ENCODE measurements around the gene IRF2BP1. TPM values are rescaled to one million over a fixed set of nuclear protein-coding genes. Genes with fewer than 3 reads are reported as not detected.

IRF2BP1 gene
- total RNA-seq, 2 experiments from 2014 or later: 14.2 to 14.7 TPM

- DNase-seq: no peak
- ChIA-PET CTCF (interaction anchor here (0.7 kb wide), 1 partner anchor 23 kb away, joined by 5 read pairs; no protein-coding TSS in a partner anchor), POLR2A (no interaction called here)
- no peak overlapping the region for H3K4me3 Mint-ChIP-seq
- no peak overlapping the region for H3K27ac Mint-ChIP-seq
- H3K9me3 Mint-ChIP-seq: no peaks in the 10 kb centered on the region
- H3K27me3 Mint-ChIP-seq: peaks cover 18% of the 10 kb centered on the region
- H3K4me1 Mint-ChIP-seq (ENCODE audit: low read depth): peaks cover 3% of the 10 kb centered on the region
- H3K36me3 Mint-ChIP-seq: no peaks in the 10 kb centered on the region
- intact Hi-C loops (cut with micrococcal nuclease): no loop called here
These were observed 32.8 kb upstream of the IRF2BP1 start for GRCh38 chr19:45918721-45919120.

GRCh38 chr19:45917421-45918091, 31.6 kb upstream of the IRF2BP1 start:
- Mint-ChIP-seq H3K27ac (no peak overlapping the region), H3K27me3 (peaks cover 24% of the 10 kb centered on the region), H3K4me3 (no peak overlapping the region), H3K4me1 (ENCODE audit: low read depth) (peaks cover 3% of the 10 kb centered on the region), H3K9me3 (no peaks in the 10 kb centered on the region), H3K36me3 (no peaks in the 10 kb centered on the region)
- ChIA-PET POLR2A (interaction anchor here (1.1 kb wide), 1 partner anchor 15 kb away, joined by 3 read pairs; the partner anchor contains the start of gene MYPOP), CTCF (interaction anchor here (1.1 kb wide), 1 partner anchor 14 kb away, joined by 4 read pairs; the partner anchor contains the start of gene MYPOP)
- DNase-seq: no peak
- intact Hi-C loops (cut with micrococcal nuclease): no loop called here

- Mint-ChIP-seq H3K4me1 (ENCODE audit: low read depth) (peaks cover 3% of the 10 kb centered on the region), H3K9me3 (no peaks in the 10 kb centered on the region), H3K27ac (no peak within 1 kb of the TSS), H3K36me3 (no peaks in the 10 kb centered on the region), H3K4me3 (no peak within 1 kb of the TSS), H3K27me3 (peaks cover 28% of the 10 kb centered on the region)
- ChIA-PET CTCF (no interaction called here), POLR2A (no interaction called here)
- DNase-seq: peak; percentile 14
- intact Hi-C loops (cut with micrococcal nuclease): no loop called here
These were observed 28.2 kb upstream of the IRF2BP1 start, which contains the start of gene NANOS2 for GRCh38 chr19:45913874-45914830. Gene NANOS2 (minus strand): TSS chr19:45914778. CDS start chr19:45914693, 85 bp downstream.

- POLR2A ChIA-PET: no interaction called here
- Mint-ChIP-seq H3K9me3 (no peaks in the 10 kb centered on the region), H3K4me3 (no peak overlapping the region), H3K27me3 (peaks cover 26% of the 10 kb centered on the region), H3K27ac (no peak overlapping the region), H3K36me3 (no peaks in the 10 kb centered on the region), H3K4me1 (ENCODE audit: low read depth) (no peaks in the 10 kb centered on the region)
- CTCF ChIA-PET: no interaction called here
- no peak for DNase-seq
- intact Hi-C loops (cut with micrococcal nuclease): no loop called here
These were observed 25.4 kb upstream of the IRF2BP1 start for GRCh38 chr19:45911291-45911690.

GRCh38 chr19:45908956-45909355, 23.0 kb upstream of the IRF2BP1 start:
- intact Hi-C loops (cut with micrococcal nuclease): no loop called here
- H3K4me3 Mint-ChIP-seq: no peak overlapping the region
- H3K27me3 Mint-ChIP-seq: peaks cover 23% of the 10 kb centered on the region
- ChIA-PET CTCF (interaction anchor here (0.9 kb wide), 1 partner anchor 371 kb away, joined by 3 read pairs; no protein-coding TSS in a partner anchor), POLR2A (no interaction called here)
- no peak overlapping the region for H3K27ac Mint-ChIP-seq
- no peak for DNase-seq
- H3K4me1 Mint-ChIP-seq (ENCODE audit: low read depth): no peaks in the 10 kb centered on the region
- no peaks in the 10 kb centered on the region for H3K9me3 Mint-ChIP-seq
- no peaks in the 10 kb centered on the region for H3K36me3 Mint-ChIP-seq

- intact Hi-C loops (cut with micrococcal nuclease): no loop called here
- CTCF ChIA-PET: interaction anchor here (0.7 to 1.0 kb wide), 2 partner anchors 122 to 173 kb away, joined by 3 read pairs; no protein-coding TSS in a partner anchor
- H3K36me3 Mint-ChIP-seq: no peaks in the 10 kb centered on the region
- POLR2A ChIA-PET: no interaction called here
- H3K4me3 Mint-ChIP-seq: no peak overlapping the region
- H3K9me3 Mint-ChIP-seq: no peaks in the 10 kb centered on the region
- H3K27me3 Mint-ChIP-seq: peaks cover 9% of the 10 kb centered on the region
- H3K4me1 Mint-ChIP-seq (ENCODE audit: low read depth): no peaks in the 10 kb centered on the region
- no peak for DNase-seq
- H3K27ac Mint-ChIP-seq: no peak overlapping the region
These were observed 20.3 kb upstream of the IRF2BP1 start for GRCh38 chr19:45906221-45906620.

GRCh38 chr19:45905011-45905410, 19.1 kb upstream of the IRF2BP1 start:
- H3K4me1 Mint-ChIP-seq (ENCODE audit: low read depth): peaks cover 7% of the 10 kb centered on the region
- ChIA-PET POLR2A (no interaction called here), CTCF (interaction anchor here (1.0 kb wide), 1 partner anchor 124 kb away, joined by 3 read pairs; no protein-coding TSS in a partner anchor)
- H3K27ac Mint-ChIP-seq: no peak overlapping the region
- no peaks in the 10 kb centered on the region for H3K9me3 Mint-ChIP-seq
- intact Hi-C loops (cut with micrococcal nuclease): no loop called here
- no peak overlapping the region for H3K4me3 Mint-ChIP-seq
- no peak for DNase-seq
- peaks cover 3% of the 10 kb centered on the region for H3K27me3 Mint-ChIP-seq
- peaks cover 4% of the 10 kb centered on the region for H3K36me3 Mint-ChIP-seq

- Mint-ChIP-seq H3K4me1 (ENCODE audit: low read depth) (peaks cover 7% of the 10 kb centered on the region), H3K9me3 (no peaks in the 10 kb centered on the region), H3K27ac (peak overlapping the region; percentile 80), H3K4me3 (peak overlapping the region; percentile 93), H3K27me3 (no peaks in the 10 kb centered on the region), H3K36me3 (peaks cover 10% of the 10 kb centered on the region)
- CTCF ChIA-PET: interaction anchor here (0.7 to 3.7 kb wide), 14 partner anchors 10 to 365 kb away, joined by 3 to 28 read pairs (median 6); partner anchors contain the start of genes FOXA3, IRF2BP1, SIX5 and SYMPK
- intact Hi-C loops (cut with micrococcal nuclease): loop anchor here (1.0 to 2.0 kb wide), 4 partner anchors 17 to 92 kb away; partner anchors contain the start of genes CCDC61, IRF2BP1 and SYMPK
- DNase-seq: peak; percentile 100
- POLR2A ChIA-PET: interaction anchor here (0.6 to 3.7 kb wide), 8 partner anchors 15 to 186 kb away, joined by 3 to 25 read pairs (median 3); partner anchors contain the start of genes CCDC61, FOXA3, IRF2BP1 and SYMPK
These were observed 17.0 kb upstream of the IRF2BP1 start for GRCh38 chr19:45902651-45903625.

GRCh38 chr19:45901912-45902650, 16.1 kb upstream of the IRF2BP1 start, which contains the start of gene MYPOP:
Gene MYPOP (minus strand): TSS chr19:45902613. CDS start chr19:45901773, 840 bp downstream.
- peak within 1 kb of the TSS; percentile 93 for H3K4me3 Mint-ChIP-seq
- peak within 1 kb of the TSS; percentile 80 for H3K27ac Mint-ChIP-seq
- DNase-seq: no peak
- H3K27me3 Mint-ChIP-seq: no peaks in the 10 kb centered on the region
- intact Hi-C loops (cut with micrococcal nuclease): loop anchor here (1.0 to 2.0 kb wide), 4 partner anchors 16 to 93 kb away; partner anchors contain the start of genes CCDC61, IRF2BP1 and SYMPK
- CTCF ChIA-PET: interaction anchor here (1.1 to 3.7 kb wide), 11 partner anchors 10 to 132 kb away, joined by 3 to 28 read pairs (median 8); partner anchors contain the start of genes FOXA3, IRF2BP1, SIX5 and SYMPK
- H3K9me3 Mint-ChIP-seq: no peaks in the 10 kb centered on the region
- peaks cover 7% of the 10 kb centered on the region for H3K4me1 Mint-ChIP-seq (ENCODE audit: low read depth)
- POLR2A ChIA-PET: interaction anchor here (0.6 to 3.7 kb wide), 8 partner anchors 15 to 185 kb away, joined by 3 to 25 read pairs (median 3); partner anchors contain the start of genes CCDC61, FOXA3, IRF2BP1 and SYMPK
- H3K36me3 Mint-ChIP-seq: peaks cover 10% of the 10 kb centered on the region

- POLR2A ChIA-PET: interaction anchor here (0.6 to 3.7 kb wide), 3 partner anchors 15 to 128 kb away, joined by 3 to 25 read pairs (median 3); partner anchors contain the start of gene IRF2BP1
- intact Hi-C loops (cut with micrococcal nuclease): no loop called here
These were observed 15.5 kb upstream of the IRF2BP1 start for GRCh38 chr19:45901432-45901911.

More at GRCh38 chr19:45901432-45901911, 15.5 kb upstream of the IRF2BP1 start:
- peaks cover 10% of the 10 kb centered on the region for H3K36me3 Mint-ChIP-seq
- H3K27ac Mint-ChIP-seq: no peak overlapping the region
- CTCF ChIA-PET: interaction anchor here (1.2 to 3.7 kb wide), 4 partner anchors 9 to 22 kb away, joined by 3 to 28 read pairs (median 6); partner anchors contain the start of gene IRF2BP1
- peak overlapping the region; percentile 50 for H3K4me3 Mint-ChIP-seq
- peak; percentile 65 for DNase-seq
- H3K27me3 Mint-ChIP-seq: no peaks in the 10 kb centered on the region
- no peaks in the 10 kb centered on the region for H3K9me3 Mint-ChIP-seq
- H3K4me1 Mint-ChIP-seq (ENCODE audit: low read depth): peaks cover 7% of the 10 kb centered on the region

Data from activated CD4-positive, alpha-beta memory T cell treated with anti-CD3 and anti-CD28 coated beads for 36 hours (primary cell).